Keratinocyte (primary cell): ENCODE data around the gene PDCD1LG2. TPM values are rescaled to one million over a fixed set of nuclear protein-coding genes. Genes with fewer than 3 reads are reported as not detected.
A peak's percentile ranks its signal among the peaks of the same experiment; 100 is the strongest.

Experiments used
- DNase-seq: peaks from one replicate; pipeline ENCODE4 v3.0.0-alpha.2; 2011; ENCODE audit warnings: low read depth, missing footprints, low spot score
- FAIRE-seq: peaks from 2 replicates; lab custom pipeline; 2011; peaks lifted over from hg19 to GRCh38; lab: Jason Lieb, UNC
- H2AFZ ChIP-seq: 2 replicates; pipeline ENCODE4 v1.6.0; 2012; ENCODE audit warnings: low read length, control low read depth, inconsistent platforms; ENCODE audit not compliant: control insufficient read depth
- H3K27ac ChIP-seq: 2 replicates; pipeline ENCODE4 v1.5.1; 2011; ENCODE audit warnings: low read length; ENCODE audit not compliant: control insufficient read depth, insufficient read depth
- H3K27me3 ChIP-seq: 3 replicates; pipeline ENCODE4 v1.6.0; 2011; ENCODE audit warnings: low read length; ENCODE audit not compliant: control insufficient read depth, insufficient read depth; ENCODE audit errors: extremely low read depth
- H3K36me3 ChIP-seq, 2 experiments: 2 replicates in 1 of 2; 3 replicates in 1 of 2; pipeline ENCODE4 v1.5.1; 2011; ENCODE audit warnings: low read length in 2 of 2, mild to moderate bottlenecking in 1 of 2; ENCODE audit not compliant: control insufficient read depth in 2 of 2, insufficient read depth in 2 of 2; ENCODE audit errors: extremely low read depth in 1 of 2
- H3K4me1 ChIP-seq: 3 replicates; pipeline ENCODE4 v1.5.1; 2011; ENCODE audit warnings: low read length; ENCODE audit not compliant: control insufficient read depth, insufficient read depth; ENCODE audit errors: extremely low read depth
- H3K4me2 ChIP-seq: 3 replicates; pipeline ENCODE4 v1.6.0; 2011; ENCODE audit warnings: low read depth, low read length; ENCODE audit not compliant: control insufficient read depth, insufficient read depth; ENCODE audit errors: extremely low read depth
- H3K4me3 ChIP-seq, 3 experiments: fragments of 200-600 bp in 1 of 3; sonication (generic) in 1 of 3; 2 replicates in 2 of 3; 3 replicates in 1 of 3; pipeline ENCODE4 v1.5.1; 2011 to 2016; ENCODE audit warnings: low read length in 3 of 3, mild to moderate bottlenecking in 3 of 3, control low read depth in 2 of 3, inconsistent platforms in 1 of 3, low read depth in 1 of 3, mixed read lengths in 1 of 3, mixed run types in 1 of 3, moderate library complexity in 1 of 3; ENCODE audit not compliant: control insufficient read depth in 2 of 3, insufficient read depth in 2 of 3; ENCODE audit errors: extremely low read depth in 1 of 3
- H3K79me2 ChIP-seq: 2 replicates; pipeline ENCODE4 v1.6.0; 2012; ENCODE audit warnings: low read length; ENCODE audit not compliant: control insufficient read depth, insufficient read depth
- H3K9ac ChIP-seq: 3 replicates; pipeline ENCODE4 v1.6.0; 2011; ENCODE audit warnings: low read length; ENCODE audit not compliant: control insufficient read depth, insufficient read depth; ENCODE audit errors: extremely low read depth
- H3K9me1 ChIP-seq: 3 replicates; pipeline ENCODE4 v1.6.0; 2011; ENCODE audit warnings: low read length; ENCODE audit not compliant: control insufficient read depth, insufficient read depth; ENCODE audit errors: extremely low read depth
- H3K9me3 ChIP-seq: 2 replicates; pipeline ENCODE4 v1.5.1; 2012; ENCODE audit warnings: low read depth, low read length; ENCODE audit not compliant: control insufficient read depth
- H4K20me1 ChIP-seq: 3 replicates; pipeline ENCODE4 v1.6.0; 2011; ENCODE audit warnings: low read length; ENCODE audit not compliant: control insufficient read depth, insufficient read depth; ENCODE audit errors: extremely low read depth
- EZH2 ChIP-seq: IDR thresholded peaks from one replicate; pipeline ENCODE4 v1.6.1; 2012; ENCODE audit warnings: inconsistent platforms, mild to moderate bottlenecking, low read length, moderate library complexity
- dilution Hi-C: fragments of 300-500 bp; cut with MboI; formaldehyde crosslinking; loops from one replicate; pipeline ENCODE4 v1.7.0; 2020; ENCODE audit warnings: low sequenced_read_pairs; ENCODE audit not compliant: extremely low pct_ligation_motif_present
- polyA plus RNA-seq, 5 experiments: library from polyadenylated mRNA; depleted of rRNA in 3 of 5; stranded (reverse) in 3 of 5; stranded (forward) in 1 of 5; unstranded in 1 of 5; fragments of >200 nt; gene quantifications; 1 replicate in 1 of 5; 2 replicates in 3 of 5; 3 replicates in 1 of 5; pipeline versions ENCODE4 v1.2.1 to v1.2.3, GENCODE V29; 2011 to 2012; ENCODE audit warnings: missing spikeins in 2 of 5, low read depth in 1 of 5, low replicate concordance in 1 of 5
- TF ChIP-seq, protein P1 (sequence below), 3 experiments: IDR thresholded peaks in 1 of 3; conservative IDR thresholded peaks in 1 of 3; optimal IDR thresholded peaks in 1 of 3; 2 replicates in 2 of 3; 3 replicates in 1 of 3; pipeline versions ENCODE3 to v1.5.1; 2011; ENCODE audit warnings: low read length in 3 of 3, mild to moderate bottlenecking in 3 of 3, moderate library complexity in 2 of 3, control low read depth in 1 of 3, inconsistent platforms in 1 of 3; ENCODE audit not compliant: insufficient read depth in 2 of 3; ENCODE audit errors: extremely low read depth in 1 of 3

Gene PDCD1LG2
- polyA plus RNA-seq, 1 donor (not counting 4 experiments of a cell fraction or from before 2014, with no cell fraction given): 20.2 TPM

DNA sequence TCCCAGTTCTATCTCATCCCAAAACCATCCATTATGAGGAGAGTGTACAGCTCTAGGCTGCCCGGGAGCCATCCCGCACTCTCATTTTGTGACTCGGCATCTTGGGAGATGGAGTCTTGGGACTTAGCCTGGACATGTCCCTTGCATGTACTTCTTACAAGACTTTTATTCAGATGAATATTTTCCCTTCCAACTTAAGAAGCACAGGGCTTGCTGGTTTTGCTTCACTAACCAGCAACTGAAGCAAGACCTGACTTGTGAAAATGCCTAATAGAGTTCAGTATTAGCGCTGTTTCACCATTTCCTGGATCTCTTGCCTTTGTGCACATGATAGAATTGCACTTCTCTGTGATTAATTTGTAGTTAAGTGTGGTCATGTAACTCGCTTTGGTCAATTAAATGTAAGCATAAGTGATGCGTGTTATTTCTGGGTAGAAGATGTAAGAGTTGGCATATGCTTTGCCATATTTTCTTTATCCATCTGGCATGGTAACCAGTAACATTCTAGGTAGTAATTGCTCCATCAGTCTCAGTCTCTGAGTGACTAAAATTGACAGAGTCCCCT is 55.8 kb downstream of the PDCD1LG2 start:
- DNase-seq: peak; percentile 67
- Histone ChIP-seq H3K4me3 (peak overlapping the region in 2 of 3 experiments; percentile 1 to 29), H2AFZ (peak overlapping the region; percentile 64), H3K9me1 (no peaks in the 10 kb centered on the region), H3K4me1 (peaks cover 55% of the 10 kb centered on the region), H4K20me1 (no peaks in the 10 kb centered on the region), H3K27ac (peak overlapping the region; percentile 87), H3K4me2 (peak overlapping the region; percentile 73), H3K79me2 (no peaks in the 10 kb centered on the region), H3K9me3 (no peaks in the 10 kb centered on the region), H3K9ac (peak overlapping the region; percentile 39), H3K27me3 (no peaks in the 10 kb centered on the region), H3K36me3 (peaks cover 6 to 7% of the 10 kb centered on the region in 2 experiments)
- FAIRE-seq: peak; percentile 100
- dilution Hi-C loops: no loop called here
- TF ChIP-seq EZH2: no peak
- TF ChIP-seq, protein P1, sequence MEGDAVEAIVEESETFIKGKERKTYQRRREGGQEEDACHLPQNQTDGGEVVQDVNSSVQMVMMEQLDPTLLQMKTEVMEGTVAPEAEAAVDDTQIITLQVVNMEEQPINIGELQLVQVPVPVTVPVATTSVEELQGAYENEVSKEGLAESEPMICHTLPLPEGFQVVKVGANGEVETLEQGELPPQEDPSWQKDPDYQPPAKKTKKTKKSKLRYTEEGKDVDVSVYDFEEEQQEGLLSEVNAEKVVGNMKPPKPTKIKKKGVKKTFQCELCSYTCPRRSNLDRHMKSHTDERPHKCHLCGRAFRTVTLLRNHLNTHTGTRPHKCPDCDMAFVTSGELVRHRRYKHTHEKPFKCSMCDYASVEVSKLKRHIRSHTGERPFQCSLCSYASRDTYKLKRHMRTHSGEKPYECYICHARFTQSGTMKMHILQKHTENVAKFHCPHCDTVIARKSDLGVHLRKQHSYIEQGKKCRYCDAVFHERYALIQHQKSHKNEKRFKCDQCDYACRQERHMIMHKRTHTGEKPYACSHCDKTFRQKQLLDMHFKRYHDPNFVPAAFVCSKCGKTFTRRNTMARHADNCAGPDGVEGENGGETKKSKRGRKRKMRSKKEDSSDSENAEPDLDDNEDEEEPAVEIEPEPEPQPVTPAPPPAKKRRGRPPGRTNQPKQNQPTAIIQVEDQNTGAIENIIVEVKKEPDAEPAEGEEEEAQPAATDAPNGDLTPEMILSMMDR (optimal IDR thresholded peaks at IDR 0.05 in 1 of 3, IDR thresholded peaks at IDR 0.05 in 1 of 3, conservative IDR thresholded peaks at IDR 0.05 in 1 of 3; ENCODE audit: extremely low read depth in 1 of 3, insufficient read depth in 2 of 3, low read length in 3 of 3): no peak

- Histone ChIP-seq H3K9me3 (no peaks in the 10 kb centered on the region), H3K36me3 (peaks cover 4 to 6% of the 10 kb centered on the region in 2 experiments), H2AFZ (no peak overlapping the region), H3K9me1 (no peaks in the 10 kb centered on the region), H3K9ac (no peak overlapping the region), H3K4me3 (no peak overlapping the region), H4K20me1 (no peaks in the 10 kb centered on the region), H3K4me2 (no peak overlapping the region), H3K27me3 (no peaks in the 10 kb centered on the region), H3K79me2 (no peaks in the 10 kb centered on the region), H3K4me1 (peaks cover 39% of the 10 kb centered on the region), H3K27ac (peak overlapping the region; percentile 18)
- TF ChIP-seq, protein P1 (optimal IDR thresholded peaks at IDR 0.05 in 1 of 3, IDR thresholded peaks at IDR 0.05 in 1 of 3, conservative IDR thresholded peaks at IDR 0.05 in 1 of 3; ENCODE audit: extremely low read depth in 1 of 3, insufficient read depth in 2 of 3, low read length in 3 of 3): no peak
- DNase-seq (no peak), FAIRE-seq (no peak)
- dilution Hi-C loops: no loop called here
Measured at GRCh38 chr9:5568868-5569267, 58.5 kb downstream of the PDCD1LG2 start.
